GM19395 (cell line): ENCODE data around the gene ADAMTS13.

Experiments
- ATAC-seq: cut with Tn5 transposase; IDR thresholded peaks from one replicate; pipeline ENCODE4 v1.9.1; 2021; ENCODE audit warnings: mild to moderate bottlenecking, moderate library complexity; ENCODE audit not compliant: unreplicated experiment

Gene ADAMTS13

DNA sequence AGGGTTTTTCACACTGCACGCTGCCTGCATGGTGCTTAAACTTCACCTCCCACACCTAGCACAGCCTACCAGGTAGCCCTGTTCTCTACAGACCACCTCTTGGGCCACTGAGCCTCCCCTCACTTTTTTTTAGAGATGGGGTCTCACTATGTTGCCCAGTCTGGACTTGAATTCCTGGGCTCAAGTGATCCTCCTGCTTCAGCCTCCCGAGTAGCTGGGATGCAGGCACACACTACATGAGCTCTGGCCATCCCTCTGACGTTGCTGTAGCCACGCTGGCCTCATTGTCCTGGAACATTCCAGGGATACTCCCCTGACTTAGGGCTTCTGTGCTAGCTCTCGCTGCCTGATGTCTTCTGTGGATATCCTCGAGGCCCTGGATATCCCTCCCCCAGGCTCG, 30.4 kb downstream of the ADAMTS13 start:
- no peak for ATAC-seq

DNA sequence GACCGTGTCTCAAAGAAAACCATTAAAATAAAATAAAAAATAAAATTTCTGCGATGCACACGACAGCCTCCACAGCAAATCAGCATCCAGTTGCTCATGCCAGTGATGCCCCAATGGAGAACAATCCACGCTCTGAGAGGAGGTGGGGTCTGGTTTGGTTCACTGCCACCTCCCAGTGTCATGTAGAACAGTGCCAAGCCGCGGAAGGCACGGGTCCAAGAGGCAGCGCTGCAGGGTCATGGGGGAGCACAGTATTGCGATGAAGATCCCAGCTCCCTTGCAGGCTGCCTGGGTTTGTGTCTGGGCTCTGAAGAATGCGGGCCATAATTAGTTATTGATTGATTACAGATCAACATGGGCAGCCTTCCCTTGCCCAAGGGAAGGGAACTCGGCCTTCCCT, 31.5 kb downstream of the ADAMTS13 start:
- ATAC-seq, result no peak

DNA sequence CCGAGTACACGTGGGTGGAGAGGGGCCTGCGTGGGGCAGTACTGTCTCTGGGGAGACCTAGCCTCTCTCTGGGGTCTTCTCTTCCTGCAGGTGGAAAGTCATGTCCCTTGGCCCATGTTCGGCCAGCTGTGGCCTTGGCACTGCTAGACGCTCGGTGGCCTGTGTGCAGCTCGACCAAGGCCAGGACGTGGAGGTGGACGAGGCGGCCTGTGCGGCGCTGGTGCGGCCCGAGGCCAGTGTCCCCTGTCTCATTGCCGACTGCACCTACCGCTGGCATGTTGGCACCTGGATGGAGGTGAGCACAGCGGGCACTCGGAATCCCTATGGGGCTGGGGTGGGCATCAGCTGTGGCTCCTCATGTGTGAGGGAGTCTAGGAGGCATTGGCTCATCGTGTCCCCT, 32.2 kb downstream of the ADAMTS13 start:
- ATAC-seq, result no peak

DNA sequence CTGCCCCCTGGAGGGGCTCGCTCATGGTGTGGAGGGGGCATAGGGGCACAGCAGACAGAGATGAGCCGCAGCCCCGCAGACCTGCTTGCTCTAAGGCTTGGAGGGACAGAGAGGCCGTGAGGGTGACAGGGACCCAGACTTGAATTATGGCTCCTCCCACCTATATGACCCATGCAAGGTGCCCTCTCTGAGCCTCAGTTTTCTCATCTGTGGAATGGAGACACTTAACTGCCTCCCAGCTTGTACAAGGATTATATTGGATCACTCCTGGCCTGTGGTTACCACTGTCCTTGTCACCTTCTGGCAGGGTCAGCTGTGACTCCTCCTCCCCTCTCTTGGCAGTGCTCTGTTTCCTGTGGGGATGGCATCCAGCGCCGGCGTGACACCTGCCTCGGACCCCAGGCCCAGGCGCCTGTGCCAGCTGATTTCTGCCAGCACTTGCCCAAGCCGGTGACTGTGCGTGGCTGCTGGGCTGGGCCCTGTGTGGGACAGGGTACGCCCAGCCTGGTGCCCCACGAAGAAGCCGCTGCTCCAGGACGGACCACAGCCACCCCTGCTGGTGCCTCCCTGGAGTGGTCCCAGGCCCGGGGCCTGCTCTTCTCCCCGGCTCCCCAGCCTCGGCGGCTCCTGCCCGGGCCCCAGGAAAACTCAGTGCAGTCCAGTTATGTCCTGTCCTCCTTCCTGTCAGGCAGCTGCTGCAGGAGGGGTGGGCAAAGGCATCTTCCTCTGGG, 32.9 kb downstream of the ADAMTS13 start:
- ATAC-seq, result no peak

DNA sequence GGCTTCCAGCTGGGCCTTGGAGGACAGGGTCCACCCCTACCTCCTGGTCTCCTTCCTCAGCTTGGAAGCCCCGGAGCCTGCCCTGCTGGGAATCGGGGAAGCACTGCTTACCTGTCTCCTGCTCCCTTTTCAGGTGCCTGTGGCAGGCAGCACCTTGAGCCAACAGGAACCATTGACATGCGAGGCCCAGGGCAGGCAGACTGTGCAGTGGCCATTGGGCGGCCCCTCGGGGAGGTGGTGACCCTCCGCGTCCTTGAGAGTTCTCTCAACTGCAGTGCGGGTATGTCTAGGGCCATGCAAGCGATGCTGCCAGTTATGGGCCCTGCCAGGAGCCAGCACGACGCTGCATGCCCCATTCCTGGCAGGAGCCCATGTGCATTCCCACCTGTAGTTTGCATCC, 33.8 kb downstream of the ADAMTS13 start:
- ATAC-seq, result no peak

DNA sequence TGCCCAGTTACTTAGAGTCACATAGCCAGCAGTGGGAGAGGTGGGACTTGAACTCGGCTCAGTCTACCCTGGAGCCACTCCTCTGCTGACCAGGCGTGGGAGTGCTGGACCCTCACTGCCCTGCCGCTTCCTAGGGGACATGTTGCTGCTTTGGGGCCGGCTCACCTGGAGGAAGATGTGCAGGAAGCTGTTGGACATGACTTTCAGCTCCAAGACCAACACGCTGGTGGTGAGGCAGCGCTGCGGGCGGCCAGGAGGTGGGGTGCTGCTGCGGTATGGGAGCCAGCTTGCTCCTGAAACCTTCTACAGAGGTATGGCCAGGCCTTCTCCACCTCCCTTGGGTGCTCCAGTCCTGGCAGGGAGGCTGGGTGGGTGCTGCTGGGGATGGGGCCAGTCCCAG, 34.2 kb downstream of the ADAMTS13 start:
- no peak for ATAC-seq

DNA sequence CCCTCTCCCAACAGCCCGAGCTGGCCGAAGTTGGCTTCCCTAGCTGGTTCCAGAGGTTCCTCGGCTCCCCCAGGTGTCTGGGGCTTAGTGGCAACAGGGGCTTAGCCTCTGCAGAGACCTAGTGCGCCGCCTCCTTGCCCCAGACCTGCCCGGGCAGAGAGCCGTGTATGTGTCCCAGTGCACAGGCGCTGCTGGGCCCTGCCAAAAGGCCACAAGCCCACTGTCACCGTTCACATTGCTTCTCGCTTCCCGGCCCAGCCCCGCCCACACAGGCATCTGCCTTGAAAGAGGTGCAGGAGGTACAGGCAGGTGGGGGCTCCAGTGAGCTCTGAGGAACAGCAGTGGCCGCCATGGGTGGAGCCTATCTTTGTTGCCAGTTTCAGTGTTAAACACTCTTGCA, 35.1 kb downstream of the ADAMTS13 start:
- no peak for ATAC-seq

DNA sequence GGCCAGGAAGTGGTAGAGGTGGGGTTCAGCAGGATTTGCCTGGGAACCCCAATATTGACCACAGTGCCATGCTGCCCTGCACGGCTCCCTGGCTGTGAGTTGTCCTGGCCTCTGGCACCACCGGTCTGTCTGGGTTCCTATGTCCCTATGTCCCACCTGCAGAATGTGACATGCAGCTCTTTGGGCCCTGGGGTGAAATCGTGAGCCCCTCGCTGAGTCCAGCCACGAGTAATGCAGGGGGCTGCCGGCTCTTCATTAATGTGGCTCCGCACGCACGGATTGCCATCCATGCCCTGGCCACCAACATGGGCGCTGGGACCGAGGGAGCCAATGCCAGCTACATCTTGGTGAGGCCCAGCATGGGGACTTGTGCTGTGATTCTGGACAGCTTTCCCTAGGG, 35.6 kb downstream of the ADAMTS13 start:
- ATAC-seq, result no peak

DNA sequence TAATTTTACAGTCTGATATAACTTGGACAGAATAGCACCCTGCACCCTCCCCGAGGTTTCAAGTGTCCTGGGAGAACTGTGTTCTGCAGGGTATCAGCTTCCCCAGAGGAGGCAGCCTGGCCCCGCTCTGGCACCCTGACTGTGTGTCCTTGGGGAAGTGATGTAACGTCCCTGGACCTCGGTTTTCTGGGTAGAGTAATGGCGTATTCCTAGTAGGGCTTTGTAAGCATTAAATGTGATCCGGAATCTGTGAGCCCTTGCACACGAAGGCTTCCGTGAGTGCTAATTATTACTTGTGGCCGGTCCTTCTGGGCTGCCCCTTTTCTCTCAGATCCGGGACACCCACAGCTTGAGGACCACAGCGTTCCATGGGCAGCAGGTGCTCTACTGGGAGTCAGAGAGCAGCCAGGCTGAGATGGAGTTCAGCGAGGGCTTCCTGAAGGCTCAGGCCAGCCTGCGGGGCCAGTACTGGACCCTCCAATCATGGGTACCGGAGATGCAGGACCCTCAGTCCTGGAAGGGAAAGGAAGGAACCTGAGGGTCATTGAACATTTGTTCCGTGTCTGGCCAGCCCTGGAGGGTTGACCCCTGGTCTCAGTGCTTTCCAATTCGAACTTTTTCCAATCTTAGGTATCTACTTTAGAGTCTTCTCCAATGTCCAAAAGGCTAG, 36.6 kb downstream of the ADAMTS13 start:
- ATAC-seq, result no peak

DNA sequence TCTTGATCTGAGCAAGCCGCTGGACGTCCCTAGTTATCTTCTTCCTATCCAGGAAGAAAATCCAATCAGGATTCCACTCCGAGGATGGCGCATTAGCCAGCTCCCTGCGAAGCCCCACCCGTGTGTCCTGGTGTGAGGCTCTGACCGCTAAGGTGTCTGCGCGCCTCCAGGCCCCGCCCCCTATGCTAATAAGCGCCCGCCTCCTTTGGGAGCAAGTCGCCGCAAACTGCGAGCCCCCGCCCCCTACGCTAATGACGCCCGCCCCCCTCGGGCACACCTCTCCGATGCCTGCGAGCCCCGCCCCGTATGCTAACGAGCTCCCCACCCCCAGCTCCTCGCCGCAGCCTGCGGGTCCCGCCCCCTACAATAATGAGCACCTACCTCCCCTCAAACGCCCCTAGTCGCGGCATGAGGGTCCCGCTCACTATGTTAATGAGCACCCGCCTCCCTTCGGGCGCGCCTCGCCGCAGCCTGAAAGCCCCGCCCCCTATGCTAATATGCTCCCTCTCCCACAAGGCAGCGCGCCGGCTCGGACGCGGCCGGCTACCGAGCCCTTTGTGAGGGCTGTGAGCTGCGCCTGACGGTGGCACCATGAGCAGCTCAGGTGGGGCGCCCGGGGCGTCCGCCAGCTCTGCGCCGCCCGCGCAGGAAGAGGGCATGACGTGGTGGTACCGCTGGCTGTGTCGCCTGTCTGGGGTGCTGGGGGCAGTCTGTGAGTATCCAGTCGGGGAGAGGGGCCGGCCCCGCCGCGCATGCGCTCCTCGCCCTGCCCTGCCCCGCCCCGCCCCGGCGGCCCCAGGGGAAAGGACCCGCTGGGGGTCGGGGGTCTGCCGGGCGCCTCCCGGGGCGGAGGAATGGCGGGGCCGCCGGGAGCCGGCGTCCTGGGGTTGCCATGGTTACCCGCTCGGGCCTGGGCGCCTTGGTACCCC, 37.6 kb downstream of the ADAMTS13 start, which contains the start of gene CACFD1:
Gene CACFD1 (plus strand): TSS at position 503 of the 929 bp plus-strand sequence. CDS start 89 bp downstream, at position 592.
- peak; percentile 75 for ATAC-seq

DNA sequence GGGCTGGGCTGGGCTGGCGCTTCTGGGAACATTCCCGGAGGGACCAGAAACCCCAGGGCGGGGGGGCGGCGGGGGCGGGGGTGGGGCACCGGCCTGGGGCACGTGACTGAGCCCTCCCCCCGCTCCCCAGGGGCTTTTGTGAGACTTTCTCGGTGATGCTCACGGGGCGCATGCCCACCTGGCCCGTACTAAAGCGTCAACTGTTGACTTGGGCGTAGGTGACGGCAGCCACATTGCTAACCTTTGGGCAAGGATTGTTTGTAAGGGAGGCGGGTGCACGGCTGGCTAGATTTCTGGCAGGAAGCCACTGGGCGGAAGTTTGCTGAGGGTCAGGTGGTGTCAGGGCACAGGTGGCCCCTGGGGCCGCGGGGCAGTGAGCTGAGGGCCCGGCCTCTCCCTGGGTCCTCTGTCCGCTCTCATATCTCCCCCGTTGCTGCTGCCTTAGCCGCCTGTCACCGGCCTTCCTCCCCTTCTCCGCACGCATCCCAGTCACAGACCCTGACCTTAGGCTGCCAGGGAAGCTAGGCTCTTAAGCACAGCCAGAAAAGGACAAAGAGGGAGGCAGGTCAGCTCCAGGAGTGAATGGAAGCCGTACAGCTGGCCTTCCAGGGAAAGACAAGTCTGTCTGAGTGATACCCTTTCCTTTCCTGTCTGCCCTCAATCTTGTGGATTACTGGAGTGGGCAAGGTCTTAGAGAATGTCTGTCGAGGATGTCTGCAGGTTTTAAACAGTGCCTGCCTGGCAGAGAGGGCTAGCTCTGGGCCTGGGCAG, 38.4 kb downstream of the ADAMTS13 start:
- peak; percentile 35 for ATAC-seq

DNA sequence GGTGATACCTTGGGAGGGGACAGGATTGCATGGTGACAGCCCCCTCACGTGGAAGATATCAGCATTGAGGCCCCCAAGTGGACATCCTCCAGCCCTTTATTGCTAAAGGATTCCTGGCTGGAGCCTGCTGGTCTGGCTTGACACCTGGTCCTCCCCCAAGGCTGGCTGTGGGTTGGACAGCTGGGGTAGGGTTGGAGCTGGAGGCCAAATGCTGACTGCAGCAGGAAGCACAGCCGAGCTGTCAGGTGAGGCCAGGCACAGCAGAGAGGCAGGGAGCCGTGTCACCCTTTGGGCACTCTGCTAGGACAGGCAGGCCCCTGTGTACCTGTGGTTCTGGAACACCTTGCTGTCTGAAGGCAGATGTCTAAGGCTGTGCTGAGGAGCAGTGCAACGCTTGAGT, 39.8 kb downstream of the ADAMTS13 start:
- no peak for ATAC-seq

DNA sequence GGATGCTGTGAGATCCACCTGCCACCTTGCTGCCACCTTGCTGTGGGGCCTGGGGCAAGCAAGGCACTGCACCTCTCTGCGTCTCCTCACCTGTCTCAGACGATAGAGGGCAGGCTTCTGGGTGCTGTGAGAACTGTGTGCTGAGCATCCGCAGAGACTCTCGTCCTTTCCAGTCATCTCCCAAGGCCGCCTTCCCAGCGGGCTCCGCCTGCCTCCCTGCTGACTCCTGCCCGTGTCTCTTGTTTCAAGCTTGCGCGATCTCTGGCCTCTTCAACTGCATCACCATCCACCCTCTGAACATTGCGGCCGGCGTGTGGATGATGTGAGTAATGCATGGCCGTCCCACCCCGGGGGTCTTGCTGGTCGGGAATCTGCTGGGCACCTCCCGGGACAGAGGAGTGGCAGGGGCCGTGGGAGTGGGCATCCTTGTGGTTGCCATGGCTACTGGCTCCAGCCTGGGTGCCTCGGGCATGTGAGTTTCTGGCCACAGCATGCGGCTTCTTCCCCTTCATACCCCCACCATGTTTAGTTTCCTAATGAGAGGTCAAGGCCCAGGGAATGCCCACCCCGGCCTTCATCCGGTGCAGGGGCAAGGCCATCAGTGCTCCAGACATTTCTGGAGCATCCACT, 41.2 kb downstream of the ADAMTS13 start:
- no peak for ATAC-seq

DNA sequence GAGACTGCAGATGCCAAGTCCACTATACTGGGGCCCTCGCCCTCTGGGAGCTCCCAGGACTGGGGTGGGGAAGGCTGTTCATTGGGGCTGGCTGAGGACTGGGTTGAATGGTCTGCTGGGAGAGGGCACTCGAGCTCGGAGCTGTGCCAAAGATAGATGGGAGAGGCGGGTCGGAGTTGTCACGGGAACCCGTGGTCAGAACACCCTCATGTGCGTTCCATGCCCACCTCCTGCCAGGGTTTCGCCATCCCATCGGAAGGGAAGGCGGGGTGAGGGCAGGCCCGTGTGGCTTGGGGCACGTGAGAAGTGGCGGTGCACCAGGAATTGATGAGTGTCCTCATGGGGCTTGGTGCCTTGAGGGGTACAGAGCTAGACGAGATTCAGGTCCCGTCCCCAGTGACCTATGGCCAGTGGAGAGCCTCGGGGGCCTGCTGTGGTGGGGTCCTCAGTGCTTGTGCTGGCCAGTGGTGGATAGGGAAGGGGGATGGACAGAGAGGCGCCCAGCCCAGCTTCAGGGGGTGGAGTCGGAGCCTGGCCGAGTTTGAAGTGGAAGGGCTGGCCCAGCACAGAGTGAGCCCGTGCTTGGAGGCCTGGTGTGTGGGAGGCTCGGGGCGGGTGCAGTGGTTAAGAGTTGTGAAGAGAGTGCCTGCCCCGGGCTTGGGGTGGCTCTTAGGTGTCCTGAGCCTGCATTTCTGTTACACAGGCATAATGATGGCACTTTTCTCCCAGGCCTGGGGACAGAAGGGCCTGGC, 41.9 kb downstream of the ADAMTS13 start:
- no peak for ATAC-seq

DNA sequence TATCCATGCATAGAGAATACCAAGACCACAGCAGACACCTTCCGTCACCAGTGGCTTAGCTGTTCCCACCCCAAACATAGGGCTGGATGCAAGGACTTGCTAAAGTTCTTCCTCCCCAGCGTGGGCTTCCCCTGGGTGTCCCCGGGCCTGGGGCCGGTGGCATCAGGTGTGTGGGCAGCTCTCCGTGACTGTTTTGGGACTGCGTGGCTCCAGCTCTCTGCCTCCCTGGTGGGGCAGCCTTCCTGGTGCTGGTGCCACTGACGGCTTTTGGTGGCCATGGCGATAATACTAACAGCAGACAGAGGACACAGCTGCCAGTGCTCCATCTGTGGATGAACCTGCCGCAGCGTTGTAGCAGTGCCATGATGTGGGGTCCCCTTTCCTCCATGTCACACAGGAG, 42.5 kb downstream of the ADAMTS13 start:
- ATAC-seq, result no peak

DNA sequence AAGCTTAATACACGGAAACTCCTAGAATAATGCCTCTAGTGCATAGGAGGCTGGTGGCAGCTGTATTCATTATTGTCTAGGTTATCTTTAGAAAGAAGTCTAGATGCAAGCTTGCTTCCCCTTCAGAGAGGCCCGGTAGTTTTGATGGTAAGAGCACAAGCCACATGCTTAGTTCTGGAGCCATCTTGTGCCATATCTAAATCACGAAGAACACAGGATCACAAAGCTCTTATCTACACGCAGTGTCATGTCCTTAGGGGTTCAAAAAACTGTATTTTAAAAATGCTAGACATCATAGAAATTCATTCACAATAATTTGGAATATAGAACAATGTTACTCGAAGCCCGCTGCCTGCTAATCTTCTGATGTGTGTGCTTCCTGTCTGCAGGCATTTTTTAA, 43.8 kb downstream of the ADAMTS13 start:
- ATAC-seq, result no peak

DNA sequence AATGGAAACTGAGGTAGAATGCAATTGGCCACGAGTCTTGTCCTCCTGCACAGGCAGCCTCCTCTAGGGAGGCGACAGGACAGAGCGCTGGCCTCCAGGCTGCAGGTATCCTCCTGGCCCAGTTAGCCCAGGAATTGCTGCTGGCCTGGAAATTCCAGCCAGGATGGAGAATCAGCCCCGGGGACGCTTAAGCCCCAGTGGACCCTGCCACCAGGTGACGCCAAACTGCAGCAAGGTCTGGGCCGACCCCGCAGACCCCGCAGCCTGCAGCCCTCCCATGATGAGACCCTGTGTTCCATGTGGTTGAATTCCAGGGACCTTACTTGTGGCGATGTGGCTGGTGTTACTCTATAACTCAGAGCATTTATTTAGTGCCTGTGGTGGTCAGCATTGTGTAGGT, 44.9 kb downstream of the ADAMTS13 start:
- no peak for ATAC-seq

DNA sequence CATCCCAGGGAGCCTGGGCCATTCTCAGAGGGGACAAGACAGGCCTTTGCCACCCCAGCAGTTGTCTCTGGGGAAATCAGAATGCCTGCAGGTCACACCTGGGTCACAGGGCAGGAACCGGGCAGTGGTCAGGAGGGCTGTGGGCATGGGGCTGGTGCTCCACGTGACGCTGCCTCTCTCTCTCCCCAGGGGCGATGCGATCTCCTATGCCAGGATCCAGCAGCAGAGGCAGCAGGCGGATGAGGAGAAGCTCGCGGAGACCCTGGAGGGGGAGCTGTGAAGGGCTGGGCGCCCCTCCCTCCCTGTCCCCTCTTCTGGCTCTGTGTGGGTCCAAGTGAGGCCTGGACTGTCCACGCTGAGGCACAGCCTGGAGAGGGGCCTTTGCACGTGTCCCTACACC, 46.2 kb downstream of the ADAMTS13 start:
- ATAC-seq, result no peak

DNA sequence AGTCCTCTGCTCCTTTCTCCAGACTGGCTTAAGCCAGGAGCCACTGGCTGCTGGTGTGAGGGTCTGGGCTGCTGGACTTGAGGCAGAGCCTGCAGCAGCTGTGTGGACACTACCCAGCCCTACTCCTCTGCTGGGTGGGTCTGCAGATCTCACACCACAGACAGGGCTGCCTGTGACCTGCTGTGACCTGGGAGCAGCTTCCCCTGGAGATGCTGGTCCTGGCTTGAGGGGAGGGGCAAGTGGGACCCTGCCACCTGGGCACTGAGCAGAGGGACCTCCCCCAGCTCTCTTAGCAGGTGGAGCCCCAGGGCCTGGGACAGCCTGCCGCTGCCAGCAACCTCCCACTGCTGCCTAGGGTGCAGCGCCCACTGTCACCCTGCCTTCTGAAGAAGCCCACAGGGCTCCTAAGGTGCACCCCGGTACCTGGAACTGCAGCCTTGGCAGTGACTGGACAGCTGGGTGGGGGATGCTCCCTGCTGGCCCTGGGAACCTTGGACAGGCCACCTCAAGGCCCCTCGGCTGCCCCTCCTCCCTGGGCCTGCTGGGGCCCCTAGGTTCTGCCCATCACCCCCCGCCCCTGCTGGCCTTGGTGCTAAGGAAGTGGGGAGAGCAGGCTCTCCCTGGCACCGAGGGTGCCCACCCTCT, 46.7 kb downstream of the ADAMTS13 start:
- no peak for ATAC-seq
